Endodermal cell (in vitro differentiated cells): Measurements from ENCODE around the gene ACVR1B. TPM values are rescaled to one million over a fixed set of nuclear protein-coding genes. Genes with fewer than 3 reads are reported as not detected.

Experiments used
- DNase-seq: peaks from one replicate; pipeline ENCODE4 v3.0.0-alpha.2; 2017
- H3K27ac ChIP-seq: 2 replicates; pipeline ENCODE4 v1.5.1; 2013; ENCODE audit warnings: mild to moderate bottlenecking, low read depth, low read length, moderate library complexity
- H3K27me3 ChIP-seq: 2 replicates; pipeline ENCODE4 v1.6.1; 2013; ENCODE audit warnings: mild to moderate bottlenecking, low read length, moderate library complexity; ENCODE audit not compliant: insufficient read depth, control insufficient read depth, poor library complexity, severe bottlenecking
- H3K36me3 ChIP-seq: 2 replicates; pipeline ENCODE4 v1.7.0; 2013; ENCODE audit warnings: mild to moderate bottlenecking, low read length, moderate library complexity; ENCODE audit not compliant: control insufficient read depth, insufficient read depth
- H3K4me1 ChIP-seq: one replicate; pipeline ENCODE4 v1.7.0; 2013; ENCODE audit warnings: low read length; ENCODE audit not compliant: control insufficient read depth, insufficient read depth
- H3K4me3 ChIP-seq: 2 replicates; pipeline ENCODE4 v1.5.1; 2013; ENCODE audit warnings: mild to moderate bottlenecking, low read length, moderate library complexity
- H3K9ac ChIP-seq: 2 replicates; pipeline ENCODE4 v1.6.1; 2013; ENCODE audit warnings: mild to moderate bottlenecking, low read length, moderate library complexity; ENCODE audit not compliant: poor library complexity, severe bottlenecking; ENCODE audit errors: extremely low read depth
- H3K9me3 ChIP-seq: 2 replicates; pipeline ENCODE4 v1.6.1; 2013; ENCODE audit warnings: mild to moderate bottlenecking, low read length, moderate library complexity; ENCODE audit not compliant: control insufficient read depth
- H3K27ac Mint-ChIP-seq: 2 replicates; pipeline ENCODE4 v1.8.0; 2020; ENCODE audit warnings: mixed read lengths
- H3K27me3 Mint-ChIP-seq: 2 replicates; pipeline ENCODE4 v1.8.0; 2021; ENCODE audit warnings: mild to moderate bottlenecking, mixed read lengths; ENCODE audit not compliant: insufficient read depth
- H3K36me3 Mint-ChIP-seq: 2 replicates; pipeline ENCODE4 v1.8.0; 2020; ENCODE audit warnings: low read depth, mixed read lengths
- H3K4me1 Mint-ChIP-seq: 2 replicates; pipeline ENCODE4 v1.8.0; 2020; ENCODE audit warnings: mixed read lengths
- H3K4me3 Mint-ChIP-seq: 2 replicates; pipeline ENCODE4 v1.8.0; 2020; ENCODE audit warnings: mild to moderate bottlenecking, moderate library complexity, mixed read lengths
- H3K9me3 Mint-ChIP-seq: 2 replicates; pipeline ENCODE4 v1.8.0; 2020; ENCODE audit warnings: mild to moderate bottlenecking, mixed read lengths
- CTCF ChIP-seq: fragments of 200-600 bp; sonication (generic); conservative IDR thresholded peaks from 2 replicates; pipeline ENCODE4 v1.5.0; 2021; ENCODE audit warnings: antibody characterized with exemption, mild to moderate bottlenecking
- WGBS, 2 experiments: methylation state at CpG; one replicate each; pipeline versions ENCODE4 v1.1.5 to v1.1.7; 2013; ENCODE audit warnings: missing lambda C conversion rate in 2 of 2, mixed read lengths in 1 of 2; ENCODE audit not compliant: insufficient coverage in 1 of 2, insufficient read length in 1 of 2; 5-methylcytosine and 5-hydroxymethylcytosine counted together
- total RNA-seq, 2 donors: library from RNA; stranded (reverse); fragmentation: NEBNext Ultra II Directional in 1 of 2; extraction: Animal tissue kit (Norgen Biotek cat#: 25700) in 1 of 2; gene quantifications; 2 replicates in 1 of 2; 3 replicates in 1 of 2; pipeline ENCODE4 v1.2.1, GENCODE V29; 2021

The ACVR1B gene
- total RNA-seq, 2 donors from 2014 or later: 48.6 to 59.3 TPM

GRCh38 chr12:52023976-52024688, 72.6 kb downstream of the ACVR1B start:
- H3K4me1 Mint-ChIP-seq: peaks cover 15% of the 10 kb centered on the region
- whole genome bisulfite sequencing, 2 experiments: 42 to 97% methylated on average over 3 to 20 of the region's 20 CpGs
- no peak overlapping the region for H3K27ac ChIP-seq
- H3K4me3 ChIP-seq: no peak overlapping the region
- peak overlapping the region; percentile 53 for H3K4me3 Mint-ChIP-seq
- H3K9me3 Mint-ChIP-seq: no peaks in the 10 kb centered on the region
- no peak for DNase-seq
- no peak overlapping the region for H3K27ac Mint-ChIP-seq
- H3K36me3 ChIP-seq: no peaks in the 10 kb centered on the region
- peak; percentile 44 for TF ChIP-seq CTCF
- no peaks in the 10 kb centered on the region for H3K4me1 ChIP-seq
- H3K9ac ChIP-seq: no peak overlapping the region
- peaks cover 54% of the 10 kb centered on the region for H3K27me3 Mint-ChIP-seq
- no peaks in the 10 kb centered on the region for H3K36me3 Mint-ChIP-seq
- H3K27me3 ChIP-seq: peaks cover 34% of the 10 kb centered on the region
- H3K9me3 ChIP-seq: no peaks in the 10 kb centered on the region

GRCh38 chr12:52024845-52025230, 73.3 kb downstream of the ACVR1B start:
- no peak for DNase-seq
- Histone ChIP-seq H3K4me3 (no peak overlapping the region), H3K4me1 (peaks cover under 1% of the 10 kb centered on the region), H3K9me3 (no peaks in the 10 kb centered on the region), H3K36me3 (no peaks in the 10 kb centered on the region), H3K27ac (no peak overlapping the region), H3K9ac (no peak overlapping the region), H3K27me3 (peaks cover 34% of the 10 kb centered on the region)
- H3K36me3 Mint-ChIP-seq: no peaks in the 10 kb centered on the region
- peaks cover 20% of the 10 kb centered on the region for H3K4me1 Mint-ChIP-seq
- H3K27ac Mint-ChIP-seq: no peak overlapping the region
- peaks cover 50% of the 10 kb centered on the region for H3K27me3 Mint-ChIP-seq
- WGBS, 2 experiments: 90 to 95% methylated on average over 8 to 15 of the region's 15 CpGs
- H3K9me3 Mint-ChIP-seq: no peaks in the 10 kb centered on the region
- no peak for TF ChIP-seq CTCF
- H3K4me3 Mint-ChIP-seq: no peak overlapping the region

DNA sequence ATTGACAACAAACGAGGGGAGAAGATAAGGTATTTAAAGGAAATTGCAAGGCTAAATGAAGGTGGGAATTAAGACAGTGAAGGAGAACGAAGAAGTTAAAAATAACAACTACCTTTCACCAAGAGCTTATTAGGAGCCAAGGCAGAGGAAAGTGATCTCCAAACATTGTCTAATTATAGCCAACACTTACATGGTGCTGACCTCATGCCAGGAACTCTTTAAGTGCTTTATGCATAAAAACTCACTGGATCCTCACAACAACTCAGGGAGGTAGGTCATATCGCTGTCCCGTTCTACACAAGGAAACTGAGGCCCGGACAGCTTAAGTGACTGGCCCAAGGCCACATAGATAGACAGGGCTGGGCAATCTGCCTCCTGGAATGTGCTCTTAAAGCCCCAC, 74.8 kb downstream of the ACVR1B start:
- H3K36me3 ChIP-seq: no peaks in the 10 kb centered on the region
- H3K4me1 ChIP-seq: peaks cover 3% of the 10 kb centered on the region
- no peak overlapping the region for H3K27ac ChIP-seq
- peaks cover 37% of the 10 kb centered on the region for H3K27me3 Mint-ChIP-seq
- 89 to 97% methylated on average over 4 to 5 of the region's 5 CpGs for WGBS, 2 experiments
- H3K27ac Mint-ChIP-seq: no peak overlapping the region
- H3K9me3 Mint-ChIP-seq: no peaks in the 10 kb centered on the region
- no peak for TF ChIP-seq CTCF
- no peak overlapping the region for H3K4me3 Mint-ChIP-seq
- no peaks in the 10 kb centered on the region for H3K36me3 Mint-ChIP-seq
- H3K9me3 ChIP-seq: no peaks in the 10 kb centered on the region
- H3K4me3 ChIP-seq: no peak overlapping the region
- peaks cover 20% of the 10 kb centered on the region for H3K4me1 Mint-ChIP-seq
- H3K9ac ChIP-seq: no peak overlapping the region
- H3K27me3 ChIP-seq: peaks cover 29% of the 10 kb centered on the region
- no peak for DNase-seq
